Psoas muscle (tissue), 8 donors: ENCODE results near the gene PID1. TPM values are rescaled to one million over a fixed set of nuclear protein-coding genes. Genes with fewer than 3 reads are reported as not detected.

Source experiments
- ATAC-seq, 4 donors: fragments of 200-7000 bp; cut with Tn5 transposase; one replicate each; pipeline ENCODE4 v1.9.1; 2020; ENCODE audit warnings: moderate library complexity in 3 of 4, mild to moderate bottlenecking in 2 of 4
- DNase-seq, 2 donors: peaks; one replicate each; pipeline ENCODE4 v3.0.0-alpha.2; 2020
- H3K27ac ChIP-seq: fragments of 200-600 bp; one replicate; pipeline ENCODE4 v1.8.0; 2022
- H3K27me3 ChIP-seq, 3 donors: fragments of 200-600 bp in 1 of 3; one replicate each; pipeline versions ENCODE4 v1.6.1 to v1.8.0; 2013 to 2022; ENCODE audit warnings: low read length in 2 of 3, mild to moderate bottlenecking in 2 of 3, moderate library complexity in 1 of 3; ENCODE audit not compliant: insufficient read depth in 3 of 3
- H3K36me3 ChIP-seq, 2 donors: fragments of 200-600 bp in 1 of 2; one replicate each; pipeline versions ENCODE4 v1.6.1 to v1.8.0; 2013 to 2022; ENCODE audit warnings: low read depth in 1 of 2, mild to moderate bottlenecking in 1 of 2, moderate library complexity in 1 of 2; ENCODE audit not compliant: insufficient read depth in 1 of 2
- H3K4me1 ChIP-seq: fragments of 200-600 bp; one replicate; pipeline ENCODE4 v1.8.0; 2022
- H3K4me3 ChIP-seq: fragments of 200-600 bp; one replicate; pipeline ENCODE4 v1.8.0; 2022; ENCODE audit warnings: mild to moderate bottlenecking
- H3K9me3 ChIP-seq: fragments of 200-600 bp; one replicate; pipeline ENCODE4 v1.8.0; 2022
- WGBS, 3 donors: extraction: QIAGEN DNeasy Blood & Tissue Kit; methylation state at CpG; one replicate each; pipeline versions ENCODE4 v1.1.6 to v1.1.7; 2013; 5-methylcytosine and 5-hydroxymethylcytosine counted together
- intact Hi-C, 2 donors: fragments of 100-400 bp; cut with DNase I; formaldehyde crosslinking; loops; one replicate each; pipeline versions ENCODE4 v1.11.0 to v1.14.2; 2022
- polyA plus RNA-seq, 3 donors: library from polyadenylated mRNA; stranded (reverse); fragments of 200-250 nt; gene quantifications; one replicate each; pipeline ENCODE4 v1.2.3, GENCODE V29; 2013
- total RNA-seq, 4 donors: library from RNA; stranded (reverse); fragmentation: NEBNext Ultra II Directional in 2 of 4; extraction: Animal tissue kit (Norgen Biotek cat#: 25700) in 2 of 4; gene quantifications; one replicate each; pipeline versions ENCODE4 v1.2.1 to v1.2.4, GENCODE V29; 2021 to 2023
- TF ChIP-seq, protein P1 (sequence below): fragments of 200-600 bp; IDR thresholded peaks from one replicate; pipeline ENCODE4 v1.8.0; 2022; ENCODE audit warnings: antibody characterized with exemption
- donor health status: healthy with polysubstance abuse.
- donor health status: DM: no; HTN: no; CAD: no; lungs with moderate emphysema.
- donor health status: Bipolar disorder and iron deficiency.
- donor health status: healthy.
- donor health status: DM: yes; HTN: yes; CAD: no.
- donor health status: DM: no; HTN: no; CAD: no.
- donor health status: DM: no; HTN: no; CAD: no.
- donor health status: DM: yes; HTN: yes; CAD: no.

The PID1 gene
- total and polyA plus RNA-seq, 7 donors, result 4.3 to 10.6 (median 6.6) TPM

DNA sequence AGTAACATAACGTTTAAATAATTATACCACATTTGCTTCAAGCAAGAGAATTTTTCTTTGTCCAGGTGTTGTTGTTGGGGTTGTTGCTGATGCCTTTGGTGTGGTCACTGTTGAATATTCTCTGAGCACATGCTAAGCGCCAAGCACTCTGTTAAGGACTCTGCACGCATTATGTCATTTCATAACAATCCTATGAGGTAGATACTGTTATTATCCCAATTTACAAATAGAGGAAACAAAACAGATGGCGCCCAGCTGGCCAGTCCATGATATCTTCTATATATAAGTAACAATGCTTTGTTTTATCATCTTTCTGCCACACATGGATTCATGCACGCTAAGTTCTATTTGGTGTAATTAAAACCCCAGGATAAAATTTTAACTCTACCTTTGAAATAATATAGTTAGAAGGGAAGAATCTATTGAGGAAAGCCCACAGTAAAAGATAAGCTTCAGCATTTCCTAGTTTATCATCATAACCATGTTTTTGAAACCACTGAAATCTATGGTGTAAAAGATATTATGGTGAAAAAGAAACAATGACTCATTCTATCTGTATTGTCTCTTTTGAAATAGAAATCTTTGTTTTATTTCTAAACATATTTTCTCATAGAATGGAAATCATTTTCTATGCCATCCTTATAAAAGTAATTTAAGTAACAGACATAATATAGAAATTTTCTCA is 199.7 kb downstream of the PID1 start:
- no peak for DNase-seq
- Histone ChIP-seq H3K36me3 (no peaks in the 10 kb centered on the region), H3K27ac (no peak overlapping the region), H3K9me3 (no peaks in the 10 kb centered on the region), H3K27me3 (no peaks in the 10 kb centered on the region), H3K4me1 (no peaks in the 10 kb centered on the region), H3K4me3 (no peak overlapping the region)
- WGBS, 3 donors, result 23 to 41% (median 30%) methylated on average over 5 of the region's 5 CpGs
- intact Hi-C loops, result no loop called here
- no peak for ATAC-seq
- TF ChIP-seq, protein P1, sequence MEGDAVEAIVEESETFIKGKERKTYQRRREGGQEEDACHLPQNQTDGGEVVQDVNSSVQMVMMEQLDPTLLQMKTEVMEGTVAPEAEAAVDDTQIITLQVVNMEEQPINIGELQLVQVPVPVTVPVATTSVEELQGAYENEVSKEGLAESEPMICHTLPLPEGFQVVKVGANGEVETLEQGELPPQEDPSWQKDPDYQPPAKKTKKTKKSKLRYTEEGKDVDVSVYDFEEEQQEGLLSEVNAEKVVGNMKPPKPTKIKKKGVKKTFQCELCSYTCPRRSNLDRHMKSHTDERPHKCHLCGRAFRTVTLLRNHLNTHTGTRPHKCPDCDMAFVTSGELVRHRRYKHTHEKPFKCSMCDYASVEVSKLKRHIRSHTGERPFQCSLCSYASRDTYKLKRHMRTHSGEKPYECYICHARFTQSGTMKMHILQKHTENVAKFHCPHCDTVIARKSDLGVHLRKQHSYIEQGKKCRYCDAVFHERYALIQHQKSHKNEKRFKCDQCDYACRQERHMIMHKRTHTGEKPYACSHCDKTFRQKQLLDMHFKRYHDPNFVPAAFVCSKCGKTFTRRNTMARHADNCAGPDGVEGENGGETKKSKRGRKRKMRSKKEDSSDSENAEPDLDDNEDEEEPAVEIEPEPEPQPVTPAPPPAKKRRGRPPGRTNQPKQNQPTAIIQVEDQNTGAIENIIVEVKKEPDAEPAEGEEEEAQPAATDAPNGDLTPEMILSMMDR, result no peak

DNA sequence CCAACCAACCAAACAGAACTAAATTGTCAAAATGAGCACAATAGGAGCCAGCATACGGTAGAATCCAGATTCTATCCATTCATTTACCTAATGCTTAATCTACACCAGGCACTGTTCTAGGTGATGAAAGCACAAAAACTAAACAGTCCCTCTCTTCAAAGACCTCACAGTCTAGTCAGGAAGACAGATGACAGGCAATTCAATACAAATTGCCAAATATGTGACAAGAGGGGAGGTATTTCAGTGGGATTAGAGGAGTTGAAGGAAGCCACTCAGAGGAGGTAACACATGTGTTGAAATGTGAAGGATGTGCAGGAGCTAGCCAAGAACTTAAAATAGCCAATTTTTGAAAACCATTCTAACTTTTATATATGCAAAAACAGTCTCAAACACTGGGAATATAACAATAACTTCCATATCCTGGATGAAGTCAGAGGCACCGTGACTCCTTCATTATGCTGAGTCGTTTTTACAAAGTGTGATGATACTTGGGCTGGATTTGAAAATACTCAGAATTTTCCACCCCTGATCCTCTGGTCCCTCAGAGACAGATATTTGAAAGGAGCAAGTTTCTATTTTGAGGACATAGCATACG is 204.9 kb downstream of the PID1 start:
- ATAC-seq (no peak), DNase-seq (no peak)
- Histone ChIP-seq H3K27me3 (no peaks in the 10 kb centered on the region), H3K4me3 (no peak overlapping the region), H3K9me3 (peaks cover 2% of the 10 kb centered on the region), H3K4me1 (no peaks in the 10 kb centered on the region), H3K27ac (no peak overlapping the region), H3K36me3 (no peaks in the 10 kb centered on the region)
- WGBS, 3 donors, result 55 to 65% (median 58%) methylated on average over 4 of the region's 4 CpGs
- intact Hi-C loops, result no loop called here
- TF ChIP-seq, protein P1, result no peak

DNA sequence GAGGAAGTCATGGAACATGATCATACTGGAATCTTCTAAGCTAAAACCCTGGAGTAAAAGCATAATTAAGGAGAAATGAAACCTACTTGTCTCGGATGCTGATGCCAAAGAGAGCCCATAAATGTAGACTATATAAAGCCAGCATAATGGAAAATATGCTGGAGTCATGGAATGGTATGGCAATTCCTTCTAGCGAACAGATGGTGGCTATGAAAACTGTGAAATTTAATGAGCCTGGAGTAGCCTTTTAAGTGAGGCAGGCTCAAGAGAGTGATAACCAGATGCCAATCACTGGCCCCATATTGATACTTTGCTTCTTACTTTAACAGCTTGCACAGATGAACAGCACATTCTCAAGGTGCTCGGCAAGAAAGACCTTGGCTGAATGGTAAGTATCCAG is 206.3 kb downstream of the PID1 start:
- Histone ChIP-seq H3K36me3 (no peaks in the 10 kb centered on the region), H3K4me1 (no peaks in the 10 kb centered on the region), H3K9me3 (peaks cover 3% of the 10 kb centered on the region), H3K27me3 (no peaks in the 10 kb centered on the region), H3K4me3 (no peak overlapping the region), H3K27ac (no peak overlapping the region)
- DNase-seq (no peak), ATAC-seq (no peak)
- TF ChIP-seq, protein P1, result no peak
- intact Hi-C loops, result no loop called here
- WGBS, 3 donors, result 39 to 52% (median 45%) methylated on average over 3 of the region's 3 CpGs

DNA sequence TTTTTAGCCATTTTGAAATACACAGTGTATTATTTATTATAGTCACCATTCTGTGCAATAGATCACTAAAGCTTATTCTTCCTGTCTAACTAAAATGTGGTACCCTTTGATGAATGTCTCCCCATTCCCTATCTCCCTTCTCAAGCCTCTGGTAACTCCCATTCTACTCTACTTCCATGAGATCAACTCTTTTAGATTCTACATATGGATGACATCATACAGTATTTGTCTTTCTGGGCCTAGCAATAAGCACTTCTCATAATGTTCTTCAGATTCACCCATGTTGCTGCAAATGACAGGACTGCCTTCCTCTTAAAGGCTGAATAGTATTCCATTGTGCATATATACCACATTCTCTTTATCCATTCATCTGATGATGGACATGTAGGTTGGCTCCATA is 210.9 kb downstream of the PID1 start:
- DNase-seq, result no peak
- TF ChIP-seq, protein P1, result no peak
- H3K36me3 ChIP-seq, result no peaks in the 10 kb centered on the region
- no peaks in the 10 kb centered on the region for H3K27me3 ChIP-seq
- no peaks in the 10 kb centered on the region for H3K4me1 ChIP-seq
- ATAC-seq, result no peak
- intact Hi-C loops, result no loop called here
- H3K27ac ChIP-seq, result no peak overlapping the region
- H3K9me3 ChIP-seq, result peaks cover 3% of the 10 kb centered on the region
- no peak overlapping the region for H3K4me3 ChIP-seq
